Measurements from ENCODE around the gene FNBP1. TPM values are rescaled to one million over a fixed set of nuclear protein-coding genes. Genes with fewer than 3 reads are reported as not detected.

Gene FNBP1
- total RNA-seq, 2 experiments from 2014 or later: 266 to 268 TPM

DNA sequence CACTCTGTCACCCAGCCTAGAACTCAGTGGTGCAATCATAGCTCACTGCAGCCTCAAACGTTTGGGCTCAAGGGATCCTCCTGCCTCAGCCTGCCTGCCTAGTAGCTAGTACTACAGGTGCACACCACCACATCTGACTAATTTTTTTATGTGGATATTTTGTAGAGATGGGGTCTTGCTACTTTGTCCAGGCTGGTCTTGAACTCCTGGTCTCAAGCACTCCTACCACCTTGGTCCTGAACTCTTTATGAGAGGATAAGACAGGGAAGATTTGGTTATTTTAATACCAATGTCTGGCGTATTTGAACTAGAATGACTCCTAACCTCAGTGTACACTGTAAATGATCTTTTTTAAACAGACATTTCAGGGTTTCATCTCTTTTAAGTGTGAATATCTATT, 19.8 kb upstream of the FNBP1 start:
- Mint-ChIP-seq H3K27ac (no peak overlapping the region), H3K27me3 (no peaks in the 10 kb centered on the region), H3K4me1 (ENCODE audit: low read depth) (peaks cover 21% of the 10 kb centered on the region), H3K4me3 (no peak overlapping the region), H3K9me3 (no peaks in the 10 kb centered on the region), H3K36me3 (ENCODE audit: low read depth) (peaks cover 11% of the 10 kb centered on the region)
- CTCF ChIA-PET: no interaction called here
- intact Hi-C loops (cut with micrococcal nuclease): no loop called here
- POLR2A ChIA-PET: interaction anchor here (0.9 kb wide), 1 partner anchor 9 kb away, joined by 3 read pairs; the partner anchor contains the start of gene GPR107
- no peak for DNase-seq
- ATAC-seq: no peak
- TF ChIP-seq, protein P1, sequence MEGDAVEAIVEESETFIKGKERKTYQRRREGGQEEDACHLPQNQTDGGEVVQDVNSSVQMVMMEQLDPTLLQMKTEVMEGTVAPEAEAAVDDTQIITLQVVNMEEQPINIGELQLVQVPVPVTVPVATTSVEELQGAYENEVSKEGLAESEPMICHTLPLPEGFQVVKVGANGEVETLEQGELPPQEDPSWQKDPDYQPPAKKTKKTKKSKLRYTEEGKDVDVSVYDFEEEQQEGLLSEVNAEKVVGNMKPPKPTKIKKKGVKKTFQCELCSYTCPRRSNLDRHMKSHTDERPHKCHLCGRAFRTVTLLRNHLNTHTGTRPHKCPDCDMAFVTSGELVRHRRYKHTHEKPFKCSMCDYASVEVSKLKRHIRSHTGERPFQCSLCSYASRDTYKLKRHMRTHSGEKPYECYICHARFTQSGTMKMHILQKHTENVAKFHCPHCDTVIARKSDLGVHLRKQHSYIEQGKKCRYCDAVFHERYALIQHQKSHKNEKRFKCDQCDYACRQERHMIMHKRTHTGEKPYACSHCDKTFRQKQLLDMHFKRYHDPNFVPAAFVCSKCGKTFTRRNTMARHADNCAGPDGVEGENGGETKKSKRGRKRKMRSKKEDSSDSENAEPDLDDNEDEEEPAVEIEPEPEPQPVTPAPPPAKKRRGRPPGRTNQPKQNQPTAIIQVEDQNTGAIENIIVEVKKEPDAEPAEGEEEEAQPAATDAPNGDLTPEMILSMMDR (IDR thresholded peaks at IDR 0.05): no peak

DNA sequence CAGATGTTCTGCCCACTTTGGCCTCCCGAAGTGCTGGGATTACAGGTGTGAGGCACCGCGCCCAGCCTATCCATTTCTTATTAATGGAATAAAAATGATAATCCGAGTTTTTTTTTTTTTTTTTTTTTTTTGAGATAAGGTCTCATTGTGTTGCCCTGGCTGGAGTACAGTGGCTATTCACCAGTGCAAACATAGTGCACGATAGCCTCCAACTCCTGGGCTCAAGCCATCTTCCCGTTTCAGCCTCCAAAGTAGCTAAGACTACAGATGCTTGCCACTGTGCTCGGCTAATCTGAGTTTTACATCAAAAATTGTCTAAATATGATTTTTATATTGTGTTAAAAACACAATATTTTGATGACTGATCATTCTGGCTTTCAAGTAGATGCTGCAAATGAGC, 17.3 kb upstream of the FNBP1 start:
- peaks cover 16% of the 10 kb centered on the region for H3K4me1 Mint-ChIP-seq (ENCODE audit: low read depth)
- DNase-seq (no peak), ATAC-seq (no peak)
- H3K36me3 Mint-ChIP-seq (ENCODE audit: low read depth): peaks cover 9% of the 10 kb centered on the region
- H3K27me3 Mint-ChIP-seq: no peaks in the 10 kb centered on the region
- CTCF ChIA-PET: interaction anchor here (0.6 kb wide), 1 partner anchor 93 kb away, joined by 3 read pairs; no protein-coding TSS in a partner anchor
- TF ChIP-seq, protein P1 (IDR thresholded peaks at IDR 0.05): no peak
- H3K27ac Mint-ChIP-seq: no peak overlapping the region
- POLR2A ChIA-PET: no interaction called here
- no peaks in the 10 kb centered on the region for H3K9me3 Mint-ChIP-seq
- intact Hi-C loops (cut with micrococcal nuclease): no loop called here
- H3K4me3 Mint-ChIP-seq: no peak overlapping the region

DNA sequence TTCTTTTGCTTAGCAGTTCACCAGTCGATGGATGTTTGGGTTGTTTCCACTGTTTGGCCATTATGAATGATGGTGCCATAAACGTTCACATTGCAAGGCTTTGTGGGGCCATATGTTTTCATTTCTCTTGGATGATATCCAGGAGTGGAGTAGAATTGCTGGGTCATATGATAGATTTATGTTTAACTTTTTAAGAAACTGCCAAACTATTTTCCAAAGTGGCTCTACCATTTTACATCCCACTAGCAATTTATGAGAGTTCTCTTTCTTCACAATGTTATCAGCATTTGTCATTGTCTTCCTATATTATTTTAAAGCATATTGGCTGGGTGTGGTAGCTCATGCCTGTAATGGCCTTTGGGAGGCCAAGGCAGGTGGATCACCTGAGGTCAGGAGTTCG, 15.9 kb upstream of the FNBP1 start:
- CTCF ChIA-PET: interaction anchor here (0.5 to 4.5 kb wide), 4 partner anchors 10 to 178 kb away, joined by 3 to 31 read pairs (median 4); no protein-coding TSS in a partner anchor
- POLR2A ChIA-PET: interaction anchor here (0.7 to 1.4 kb wide), 3 partner anchors 11 to 174 kb away, joined by 3 to 4 read pairs (median 3); no protein-coding TSS in a partner anchor
- Mint-ChIP-seq H3K27me3 (no peaks in the 10 kb centered on the region), H3K9me3 (no peaks in the 10 kb centered on the region), H3K4me1 (ENCODE audit: low read depth) (peaks cover 23% of the 10 kb centered on the region), H3K4me3 (no peak overlapping the region), H3K36me3 (ENCODE audit: low read depth) (peaks cover 9% of the 10 kb centered on the region), H3K27ac (no peak overlapping the region)
- no peak for DNase-seq
- TF ChIP-seq, protein P1 (IDR thresholded peaks at IDR 0.05): no peak
- intact Hi-C loops (cut with micrococcal nuclease): no loop called here
- ATAC-seq: no peak

DNA sequence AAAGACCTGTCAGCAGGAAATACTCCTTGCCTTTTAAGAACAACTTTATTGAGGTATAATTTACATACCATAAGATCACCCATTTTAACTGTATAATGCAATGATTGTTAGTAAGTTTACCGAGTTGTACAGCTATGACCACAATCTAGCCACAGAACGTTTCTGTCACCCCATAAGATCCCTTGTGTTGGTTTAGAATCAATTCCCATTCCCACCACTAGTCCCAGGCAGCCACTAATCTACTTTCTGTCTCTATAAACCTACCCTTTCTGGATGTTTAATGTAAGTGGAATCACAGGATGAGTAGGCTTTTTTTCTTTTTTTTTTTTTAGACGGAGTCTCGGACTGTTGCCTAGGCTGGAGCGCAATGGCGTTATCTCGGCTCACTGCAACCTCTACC, 15.2 kb upstream of the FNBP1 start:
- DNase-seq: peak; percentile 22
- Mint-ChIP-seq H3K27ac (no peak overlapping the region), H3K4me1 (ENCODE audit: low read depth) (peaks cover 22% of the 10 kb centered on the region), H3K27me3 (no peaks in the 10 kb centered on the region), H3K9me3 (no peaks in the 10 kb centered on the region), H3K36me3 (ENCODE audit: low read depth) (peaks cover 9% of the 10 kb centered on the region), H3K4me3 (no peak overlapping the region)
- TF ChIP-seq, protein P1 (IDR thresholded peaks at IDR 0.05): peak; percentile 31
- POLR2A ChIA-PET: interaction anchor here (0.7 to 1.4 kb wide), 3 partner anchors 12 to 173 kb away, joined by 3 to 4 read pairs (median 3); no protein-coding TSS in a partner anchor
- CTCF ChIA-PET: interaction anchor here (0.6 to 4.5 kb wide), 9 partner anchors 11 to 643 kb away, joined by 3 to 31 read pairs (median 3); no protein-coding TSS in a partner anchor
- no peak for ATAC-seq
- intact Hi-C loops (cut with micrococcal nuclease): no loop called here

DNA sequence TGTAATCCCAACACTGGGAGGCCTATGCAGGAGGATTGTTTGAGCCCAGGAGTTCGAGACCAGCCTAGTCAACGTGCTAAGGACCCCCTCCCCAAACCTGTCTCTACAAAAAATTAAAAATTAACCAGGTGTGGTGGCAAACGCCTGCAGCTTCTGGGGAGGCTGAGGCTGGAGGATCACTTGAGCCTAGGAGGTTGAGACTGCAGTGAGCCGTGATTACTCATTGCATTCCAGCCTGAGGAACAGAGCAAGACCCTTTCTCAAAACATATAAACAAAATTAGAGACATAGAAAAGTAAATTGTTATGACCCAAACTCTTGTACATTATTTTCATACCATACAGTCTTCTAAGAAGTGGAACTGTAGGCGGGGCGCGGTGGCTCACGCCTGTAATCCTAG, 11.8 kb upstream of the FNBP1 start:
- Mint-ChIP-seq H3K27ac (peak overlapping the region; percentile 92), H3K36me3 (ENCODE audit: low read depth) (peaks cover 9% of the 10 kb centered on the region), H3K4me3 (peak overlapping the region; percentile 94), H3K4me1 (ENCODE audit: low read depth) (peaks cover 29% of the 10 kb centered on the region), H3K27me3 (no peaks in the 10 kb centered on the region), H3K9me3 (no peaks in the 10 kb centered on the region)
- intact Hi-C loops (cut with micrococcal nuclease): no loop called here
- no peak for DNase-seq
- POLR2A ChIA-PET: interaction anchor here (1.0 to 1.6 kb wide), 2 partner anchors 10 to 121 kb away, joined by 3 to 6 read pairs; no protein-coding TSS in a partner anchor
- CTCF ChIA-PET: interaction anchor here (1.2 kb wide), 1 partner anchor 9 kb away, joined by 3 read pairs; no protein-coding TSS in a partner anchor
- ATAC-seq: no peak
- TF ChIP-seq, protein P1 (IDR thresholded peaks at IDR 0.05): no peak
